LNCAP (cell line): ENCODE measurements around the gene DPP3.

Experiments used
- TF ChIP-seq, protein P1 (sequence below): fragments of 450-650 bp; IDR thresholded peaks from 2 replicates; pipeline ENCODE4 v1.5.1; 2017; ENCODE audit warnings: mild to moderate bottlenecking

Gene DPP3, protein sequence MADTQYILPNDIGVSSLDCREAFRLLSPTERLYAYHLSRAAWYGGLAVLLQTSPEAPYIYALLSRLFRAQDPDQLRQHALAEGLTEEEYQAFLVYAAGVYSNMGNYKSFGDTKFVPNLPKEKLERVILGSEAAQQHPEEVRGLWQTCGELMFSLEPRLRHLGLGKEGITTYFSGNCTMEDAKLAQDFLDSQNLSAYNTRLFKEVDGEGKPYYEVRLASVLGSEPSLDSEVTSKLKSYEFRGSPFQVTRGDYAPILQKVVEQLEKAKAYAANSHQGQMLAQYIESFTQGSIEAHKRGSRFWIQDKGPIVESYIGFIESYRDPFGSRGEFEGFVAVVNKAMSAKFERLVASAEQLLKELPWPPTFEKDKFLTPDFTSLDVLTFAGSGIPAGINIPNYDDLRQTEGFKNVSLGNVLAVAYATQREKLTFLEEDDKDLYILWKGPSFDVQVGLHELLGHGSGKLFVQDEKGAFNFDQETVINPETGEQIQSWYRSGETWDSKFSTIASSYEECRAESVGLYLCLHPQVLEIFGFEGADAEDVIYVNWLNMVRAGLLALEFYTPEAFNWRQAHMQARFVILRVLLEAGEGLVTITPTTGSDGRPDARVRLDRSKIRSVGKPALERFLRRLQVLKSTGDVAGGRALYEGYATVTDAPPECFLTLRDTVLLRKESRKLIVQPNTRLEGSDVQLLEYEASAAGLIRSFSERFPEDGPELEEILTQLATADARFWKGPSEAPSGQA

DNA sequence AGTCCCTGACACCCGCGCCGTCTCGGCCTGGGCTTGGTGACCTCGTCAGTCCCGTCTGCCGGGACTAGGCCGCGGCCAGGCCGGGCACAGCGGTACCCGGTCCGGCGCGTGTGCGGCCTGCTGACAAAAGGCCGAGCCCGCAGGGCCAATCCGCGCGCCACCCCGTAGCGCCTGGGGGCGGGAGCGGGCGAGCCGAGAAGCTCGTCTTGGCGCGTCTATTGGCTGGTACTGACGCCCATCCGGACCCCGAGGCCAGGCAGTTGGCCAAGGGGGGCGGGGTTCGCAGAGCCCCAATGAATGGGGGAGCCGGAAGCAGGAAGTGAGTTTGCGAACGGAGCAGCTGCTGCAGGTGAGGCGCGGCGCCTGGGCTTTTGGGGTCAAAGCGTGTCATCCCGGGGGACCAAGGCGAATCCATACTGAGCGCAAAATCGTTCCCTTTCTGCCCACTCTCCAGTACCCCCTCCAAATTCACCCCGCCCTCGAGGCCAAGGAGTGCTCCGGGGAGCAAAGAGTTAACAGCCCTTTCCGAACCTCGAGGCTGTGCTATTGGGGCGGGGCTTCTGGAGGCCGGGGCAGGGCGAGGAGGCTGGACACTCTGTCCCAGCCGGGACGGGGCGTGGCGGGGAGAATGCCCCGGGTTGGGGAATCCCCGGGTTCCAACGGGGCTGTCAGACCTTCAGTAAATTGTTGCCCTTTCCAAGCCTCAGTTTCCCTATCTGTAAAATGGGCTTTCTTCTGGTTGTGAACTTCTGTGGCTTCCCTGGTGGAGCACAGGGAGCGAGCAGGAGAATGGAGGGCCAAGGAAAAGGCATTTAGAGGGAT lies at the start of gene DPP3:
Gene DPP3, plus strand, starts transcription at position 318 of the 822 bp plus-strand sequence. CDS start 1,767 bp downstream, outside the sequence.
- TF ChIP-seq, protein P1, sequence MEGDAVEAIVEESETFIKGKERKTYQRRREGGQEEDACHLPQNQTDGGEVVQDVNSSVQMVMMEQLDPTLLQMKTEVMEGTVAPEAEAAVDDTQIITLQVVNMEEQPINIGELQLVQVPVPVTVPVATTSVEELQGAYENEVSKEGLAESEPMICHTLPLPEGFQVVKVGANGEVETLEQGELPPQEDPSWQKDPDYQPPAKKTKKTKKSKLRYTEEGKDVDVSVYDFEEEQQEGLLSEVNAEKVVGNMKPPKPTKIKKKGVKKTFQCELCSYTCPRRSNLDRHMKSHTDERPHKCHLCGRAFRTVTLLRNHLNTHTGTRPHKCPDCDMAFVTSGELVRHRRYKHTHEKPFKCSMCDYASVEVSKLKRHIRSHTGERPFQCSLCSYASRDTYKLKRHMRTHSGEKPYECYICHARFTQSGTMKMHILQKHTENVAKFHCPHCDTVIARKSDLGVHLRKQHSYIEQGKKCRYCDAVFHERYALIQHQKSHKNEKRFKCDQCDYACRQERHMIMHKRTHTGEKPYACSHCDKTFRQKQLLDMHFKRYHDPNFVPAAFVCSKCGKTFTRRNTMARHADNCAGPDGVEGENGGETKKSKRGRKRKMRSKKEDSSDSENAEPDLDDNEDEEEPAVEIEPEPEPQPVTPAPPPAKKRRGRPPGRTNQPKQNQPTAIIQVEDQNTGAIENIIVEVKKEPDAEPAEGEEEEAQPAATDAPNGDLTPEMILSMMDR = no peak

DNA sequence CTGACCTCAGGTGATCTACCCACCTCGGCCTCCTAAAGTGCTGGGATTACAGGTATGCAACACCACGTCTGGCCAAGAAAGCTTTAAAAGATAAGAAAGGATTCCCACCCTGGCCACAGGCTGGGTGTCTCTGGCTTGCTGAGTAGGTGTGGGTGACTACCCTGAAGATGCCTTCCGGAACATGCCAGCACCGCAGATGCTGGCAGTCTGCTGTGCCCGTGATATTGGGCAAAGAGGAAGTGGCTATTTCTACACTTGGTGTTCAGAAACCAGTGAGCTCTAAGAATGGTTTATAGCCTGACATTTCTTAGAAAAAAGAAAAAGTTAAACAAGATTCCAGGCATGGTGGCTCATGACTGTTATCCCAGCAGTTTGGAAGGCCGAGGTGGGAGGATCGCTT lies 47.6 kb upstream of the DPP3 start:
- TF ChIP-seq, protein P1 = no peak

DNA sequence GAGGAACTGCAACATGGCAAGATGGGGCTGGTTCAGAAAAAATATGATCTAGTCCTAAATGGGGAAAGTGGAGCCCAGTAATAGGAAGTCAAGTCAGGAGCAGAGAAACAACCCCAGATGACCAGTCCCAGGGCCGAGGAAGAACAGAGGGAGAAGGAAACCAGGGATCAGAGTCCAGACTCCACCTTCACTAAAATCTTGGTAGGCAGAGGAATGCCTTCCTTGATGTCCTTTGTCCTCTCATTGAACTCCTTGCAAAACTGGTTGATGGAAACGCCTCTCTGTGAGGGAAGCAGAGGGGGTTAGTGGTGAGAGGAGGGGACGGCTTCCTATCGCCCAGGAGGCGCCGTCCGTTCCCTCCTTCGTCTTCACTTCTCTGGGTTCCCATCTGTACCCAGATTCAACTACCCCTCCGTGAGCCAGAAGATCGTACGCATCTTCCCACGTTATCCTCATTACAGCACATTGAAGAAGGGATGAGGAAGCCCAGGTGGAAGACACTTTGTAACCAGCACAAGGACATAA lies 42.2 kb upstream of the DPP3 start:
- TF ChIP-seq, protein P1 = no peak

DNA sequence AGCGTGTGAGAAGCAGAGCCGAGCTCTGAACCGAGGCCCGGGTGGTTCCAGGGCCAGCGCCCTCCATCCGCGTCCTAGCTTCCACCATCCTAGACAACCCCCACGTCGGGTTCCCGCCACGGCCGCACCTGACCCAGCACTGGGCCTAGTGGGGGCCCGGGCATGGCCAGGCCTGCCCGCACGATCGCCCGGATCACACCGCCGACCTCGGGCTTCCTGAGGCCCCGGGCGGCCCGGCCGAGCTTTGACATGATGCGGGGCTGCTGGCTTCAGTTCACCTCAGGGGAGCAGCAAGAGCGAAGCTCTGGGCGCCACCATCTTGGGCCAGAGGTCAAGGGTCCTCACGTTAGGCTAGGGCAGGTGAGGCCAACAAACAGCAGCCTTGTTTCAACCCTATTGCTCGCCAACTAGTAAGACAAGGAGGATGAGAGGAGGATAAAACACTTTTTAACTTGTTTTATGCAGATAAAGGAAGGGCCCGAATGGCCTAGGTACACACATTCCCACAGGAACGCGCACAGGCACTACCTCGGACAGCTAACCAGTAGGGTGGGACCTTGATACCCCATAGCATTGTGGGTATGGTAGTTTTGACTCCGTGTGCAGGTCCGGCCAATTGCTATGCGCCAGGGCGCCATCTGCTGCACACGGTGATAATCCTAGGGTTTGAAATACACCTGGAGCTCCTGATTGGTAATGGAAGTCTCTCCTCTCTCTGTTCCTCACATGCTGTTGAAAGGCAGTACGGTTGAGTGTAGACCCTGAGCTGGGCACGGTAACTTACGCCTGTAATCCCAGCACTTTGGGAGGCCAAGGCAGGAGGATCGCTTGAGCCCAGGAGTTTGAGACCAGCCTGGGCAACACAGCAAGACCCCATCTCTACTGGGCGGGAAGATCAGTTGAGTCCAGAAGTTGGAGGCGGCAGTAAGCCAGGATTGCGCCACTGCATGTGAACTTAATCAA lies 41.4 kb upstream of the DPP3 start, which contains the start of gene MRPL11:
Gene MRPL11, minus strand, starts transcription at position 345 of the 963 bp plus-strand sequence. Its CDS starts 94 bp downstream, at position 251.
- TF ChIP-seq, protein P1 = peak; percentile 78

DNA sequence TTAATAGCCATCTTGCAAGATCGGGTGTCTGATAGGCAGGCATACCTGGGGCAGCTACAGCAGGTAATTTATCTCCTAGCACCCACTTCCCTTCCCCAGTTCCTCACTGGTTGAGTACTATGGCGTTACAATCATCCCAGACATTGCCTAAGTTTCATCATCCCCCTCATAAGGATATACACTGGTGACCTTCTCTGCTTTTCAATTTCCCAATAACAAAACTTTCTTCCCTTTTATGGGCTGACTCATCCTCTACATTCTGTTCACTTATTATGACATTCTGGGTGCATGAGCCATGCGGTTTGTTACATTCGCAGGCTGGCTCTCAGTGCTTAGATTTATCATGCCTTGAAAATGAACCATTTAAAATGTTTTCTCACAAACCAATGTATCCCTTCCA lies 36.6 kb upstream of the DPP3 start:
- TF ChIP-seq, protein P1 = no peak

DNA sequence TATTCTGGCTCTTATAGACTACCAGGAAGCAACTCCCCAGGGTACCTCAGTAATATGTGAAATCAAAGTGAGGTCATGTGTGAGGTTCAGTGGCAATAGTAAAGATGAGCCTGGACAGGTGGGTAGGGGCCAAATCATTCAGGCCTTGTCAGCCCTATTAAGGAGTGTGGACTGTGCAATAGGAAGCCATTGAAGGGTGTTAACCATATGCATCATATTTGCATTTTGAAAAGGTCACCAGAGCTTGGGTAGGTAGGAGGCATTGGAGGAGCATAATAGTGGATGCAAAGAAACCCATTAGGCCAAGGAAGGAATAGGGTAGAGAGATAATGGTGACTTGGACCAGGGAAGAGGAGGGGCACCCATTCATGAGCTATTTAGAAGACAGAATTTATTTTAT lies 33.2 kb upstream of the DPP3 start:
- TF ChIP-seq, protein P1 = no peak
